Umbilical cord (tissue), 1 donor: ENCODE data around the gene MRTFA. TPM values are rescaled to one million over a fixed set of nuclear protein-coding genes. Genes with fewer than 3 reads are reported as not detected.

Experiments used
- total RNA-seq: library from RNA; depleted of rRNA; stranded (reverse); fragments of >200 nt; gene quantifications from one replicate; pipeline ENCODE4 v1.2.3, GENCODE V29; 2014; ENCODE audit warnings: low replicate concordance; ENCODE audit not compliant: insufficient read depth

MRTFA gene
- total RNA-seq, 1 donor from 2014 or later = 85.2 TPM

Other genes starting within 250 kb of the MRTFA start
- gene MCHR1, start 42.8 kb upstream of the MRTFA start, total RNA-seq = 1.4 TPM
- 8.2 TPM for gene SLC25A17, start 182.6 kb upstream of the MRTFA start, total RNA-seq
- gene ST13, start 219.9 kb upstream of the MRTFA start, total RNA-seq = 177 TPM
- gene XPNPEP3, start 220.4 kb upstream of the MRTFA start, total RNA-seq = 5.8 TPM
- 3.1 TPM for gene DNAJB7, start 225.4 kb upstream of the MRTFA start, total RNA-seq